Vagina (tissue), 2 donors: ENCODE results near the gene DNM3.

Source experiments
- CTCF ChIP-seq, 3 experiments: fragments of 450-650 bp in 2 of 3; fragments of 200-600 bp in 1 of 3; sonication (generic) in 1 of 3; IDR thresholded peaks; one replicate each; pipeline ENCODE4 v1.5.1; 2017 to 2019; ENCODE audit warnings: antibody characterized with exemption in 3 of 3, mild to moderate bottlenecking in 2 of 3, moderate library complexity in 2 of 3
- POLR2A ChIP-seq, 2 donors: fragments of 450-650 bp; IDR thresholded peaks; one replicate each; pipeline ENCODE4 v1.6.1; 2017; ENCODE audit warnings: antibody characterized with exemption in 2 of 2, mild to moderate bottlenecking in 2 of 2, moderate library complexity in 2 of 2
- POLR2AphosphoS5 ChIP-seq, 2 donors: sonication (generic); formaldehyde crosslinking; IDR thresholded peaks; one replicate each; pipeline ENCODE4 v1.9.0; 2017; ENCODE audit warnings: antibody characterized with exemption in 2 of 2, mild to moderate bottlenecking in 2 of 2, low read depth in 1 of 2; ENCODE audit not compliant: insufficient read depth in 1 of 2

DNA sequence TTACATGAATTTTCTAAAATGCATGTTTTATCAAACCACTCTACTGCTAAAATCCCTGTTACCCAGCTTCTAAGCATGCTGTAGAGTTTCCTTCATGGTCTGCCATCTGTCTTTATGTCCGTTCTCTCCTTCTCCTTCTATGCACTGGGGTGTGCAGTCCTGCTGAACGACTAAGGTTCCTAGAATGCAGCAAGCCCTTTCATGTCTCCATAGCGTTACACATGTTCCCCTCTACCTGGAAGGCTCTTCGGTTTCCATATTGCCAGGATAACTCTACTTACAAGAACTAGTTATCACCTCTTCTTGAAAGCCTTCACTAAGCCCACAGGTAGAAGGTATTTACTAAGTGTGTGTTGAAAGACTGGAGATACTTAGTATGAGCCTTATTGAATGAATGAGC lies 22.2 kb downstream of the DNM3 start:
- TF ChIP-seq CTCF (IDR thresholded peaks at IDR 0.05) (no peak), POLR2A (IDR thresholded peaks at IDR 0.05) (no peak), POLR2AphosphoS5 (IDR thresholded peaks at IDR 0.05; ENCODE audit: insufficient read depth in 1 of 2, low read depth in 1 of 2) (no peak)
